HL-60 (cell line): ENCODE measurements around the gene DHRS13.

Experiments used
- CTCF ChIP-seq: IDR thresholded peaks from one replicate; pipeline ENCODE4 v1.5.1; 2011; ENCODE audit warnings: low read length, control low read depth, inconsistent platforms; ENCODE audit not compliant: insufficient read depth
- GABPA ChIP-seq: IDR thresholded peaks from 2 replicates; pipeline ENCODE4 v1.6.1; 2012; ENCODE audit warnings: low read depth
- POLR2AphosphoS5 ChIP-seq: IDR thresholded peaks from 2 replicates; pipeline ENCODE4 v1.6.1; 2012; ENCODE audit warnings: low read depth

GRCh38 chr17:28926786-28927185 is 23.9 kb upstream of the DHRS13 start:
- TF ChIP-seq CTCF (no peak), GABPA (no peak; the same call in 1 of the 2 replicates), POLR2AphosphoS5 (no peak)
